ENCODE data around the gene BUD13. TPM values are rescaled to one million over a fixed set of nuclear protein-coding genes. Genes with fewer than 3 reads are reported as not detected.

BUD13 gene
- polyA plus RNA-seq (2013) = 14.3 and 15.7 TPM in 2 replicates

GRCh38 chr11:116772443-116773202, at the start of gene BUD13:
Gene BUD13 (minus strand): TSS chr11:116772987. CDS start chr11:116772964, 23 bp downstream.
- peak within 1 kb of the TSS; percentile 95 for H2BK5ac ChIP-seq (ENCODE audit: low read depth, low read length, poor library complexity)
- H3K9me3 ChIP-seq (ENCODE audit: insufficient read depth, low read depth, low read length) = no peaks in the 10 kb centered on the region
- H3K4me1 ChIP-seq (ENCODE audit: control insufficient read depth in 1 of 2, insufficient read depth in 2 of 2, low read length in 2 of 2) = peaks cover 4 to 6% of the 10 kb centered on the region in 2 experiments
- no peak within 1 kb of the TSS for H2AK5ac ChIP-seq (ENCODE audit: low read length)
- no CpG with 5 or more reads among the region's 73 CpGs for WGBS (ENCODE audit: extremely low coverage, insufficient coverage, insufficient read length)
- peak within 1 kb of the TSS; percentile 97 for H3K14ac ChIP-seq (ENCODE audit: low read length)
- peak within 1 kb of the TSS; percentile 97 for H3K18ac ChIP-seq (ENCODE audit: low read length)
- peaks cover 7% of the 10 kb centered on the region in 2 experiments for H3K36me3 ChIP-seq (ENCODE audit: control insufficient read depth in 1 of 2, insufficient read depth in 2 of 2, low read length in 2 of 2)
- H3K4me2 ChIP-seq (ENCODE audit: low read length) = peak within 1 kb of the TSS; percentile 93
- peak within 1 kb of the TSS; percentile 97 for H3K4me3 ChIP-seq (ENCODE audit: low read depth, low read length)
- peak; percentile 83 to 92 for DNase-seq
- H2AFZ ChIP-seq (ENCODE audit: insufficient read depth, low read length, poor library complexity) = peak within 1 kb of the TSS; percentile 96
- H4K12ac ChIP-seq (ENCODE audit: low read depth, low read length) = peak within 1 kb of the TSS; percentile 97
- peaks cover 5% of the 10 kb centered on the region for H3K79me1 ChIP-seq (ENCODE audit: low read length)
- peak within 1 kb of the TSS; percentile 98 for H2BK120ac ChIP-seq (ENCODE audit: insufficient read depth, low read length, poor library complexity)
- peaks cover 5% of the 10 kb centered on the region for H3K79me2 ChIP-seq (ENCODE audit: control insufficient read depth, insufficient read depth, low read length, poor library complexity)
- H4K8ac ChIP-seq (ENCODE audit: low read depth, low read length) = peak within 1 kb of the TSS; percentile 98
- H3K23ac ChIP-seq (ENCODE audit: low read length) = no peak within 1 kb of the TSS
- H3K27ac ChIP-seq (ENCODE audit: low read depth, low read length) = peak within 1 kb of the TSS; percentile 93
- H2BK12ac ChIP-seq (ENCODE audit: low read length) = no peak within 1 kb of the TSS
- H4K91ac ChIP-seq (ENCODE audit: low read depth, low read length) = peak within 1 kb of the TSS; percentile 99
- peak within 1 kb of the TSS; percentile 96 for H3K9ac ChIP-seq (ENCODE audit: low read length)
- peak within 1 kb of the TSS; percentile 96 for H3K4ac ChIP-seq (ENCODE audit: low read depth, low read length)
- no peaks in the 10 kb centered on the region for H3K27me3 ChIP-seq (ENCODE audit: insufficient read depth, low read length)

- no peaks in the 10 kb centered on the region for H3K79me2 ChIP-seq (ENCODE audit: control insufficient read depth, insufficient read depth, low read length, poor library complexity)
- no peak overlapping the region for H4K8ac ChIP-seq (ENCODE audit: low read depth, low read length)
- no CpG with 5 or more reads among the region's 5 CpGs for WGBS (ENCODE audit: extremely low coverage, insufficient coverage, insufficient read length)
- no peak overlapping the region for H3K14ac ChIP-seq (ENCODE audit: low read length)
- no peak overlapping the region for H3K4ac ChIP-seq (ENCODE audit: low read depth, low read length)
- no peak overlapping the region for H2AK5ac ChIP-seq (ENCODE audit: low read length)
- H3K27me3 ChIP-seq (ENCODE audit: insufficient read depth, low read length) = no peaks in the 10 kb centered on the region
- H3K36me3 ChIP-seq (ENCODE audit: control insufficient read depth in 1 of 2, insufficient read depth in 2 of 2, low read length in 2 of 2) = no peaks in the 10 kb centered on the region
- peaks cover 2% of the 10 kb centered on the region for H3K9me3 ChIP-seq (ENCODE audit: insufficient read depth, low read depth, low read length)
- no peak overlapping the region for H3K4me2 ChIP-seq (ENCODE audit: low read length)
- no peak overlapping the region for H4K12ac ChIP-seq (ENCODE audit: low read depth, low read length)
- DNase-seq = no peak
- H3K27ac ChIP-seq (ENCODE audit: low read depth, low read length) = no peak overlapping the region
- no peak overlapping the region for H3K18ac ChIP-seq (ENCODE audit: low read length)
- no peak overlapping the region for H4K91ac ChIP-seq (ENCODE audit: low read depth, low read length)
- H2AFZ ChIP-seq (ENCODE audit: insufficient read depth, low read length, poor library complexity) = no peak overlapping the region
- no peak overlapping the region for H3K4me3 ChIP-seq (ENCODE audit: low read depth, low read length)
- H2BK5ac ChIP-seq (ENCODE audit: low read depth, low read length, poor library complexity) = no peak overlapping the region
- no peaks in the 10 kb centered on the region for H3K4me1 ChIP-seq (ENCODE audit: control insufficient read depth in 1 of 2, insufficient read depth in 2 of 2, low read length in 2 of 2)
- no peak overlapping the region for H3K9ac ChIP-seq (ENCODE audit: low read length)
- no peak overlapping the region for H2BK120ac ChIP-seq (ENCODE audit: insufficient read depth, low read length, poor library complexity)
- no peaks in the 10 kb centered on the region for H3K79me1 ChIP-seq (ENCODE audit: low read length)
- no peak overlapping the region for H2BK12ac ChIP-seq (ENCODE audit: low read length)
- no peak overlapping the region for H3K23ac ChIP-seq (ENCODE audit: low read length)
Observed at GRCh38 chr11:116822575-116822974, 49.8 kb upstream of the BUD13 start.

GRCh38 chr11:116821050-116821918, 48.5 kb upstream of the BUD13 start:
- Histone ChIP-seq H3K27ac (ENCODE audit: low read depth, low read length) (no peak overlapping the region), H3K4me1 (ENCODE audit: control insufficient read depth in 1 of 2, insufficient read depth in 2 of 2, low read length in 2 of 2) (no peaks in the 10 kb centered on the region), H3K4me2 (ENCODE audit: low read length) (no peak overlapping the region), H4K8ac (ENCODE audit: low read depth, low read length) (no peak overlapping the region), H2AFZ (ENCODE audit: insufficient read depth, low read length, poor library complexity) (no peak overlapping the region), H2BK12ac (ENCODE audit: low read length) (no peak overlapping the region), H3K9ac (ENCODE audit: low read length) (no peak overlapping the region), H3K79me2 (ENCODE audit: control insufficient read depth, insufficient read depth, low read length, poor library complexity) (no peaks in the 10 kb centered on the region), H2AK5ac (ENCODE audit: low read length) (no peak overlapping the region), H3K4ac (ENCODE audit: low read depth, low read length) (no peak overlapping the region), H2BK5ac (ENCODE audit: low read depth, low read length, poor library complexity) (no peak overlapping the region), H2BK120ac (ENCODE audit: insufficient read depth, low read length, poor library complexity) (no peak overlapping the region), H3K14ac (ENCODE audit: low read length) (no peak overlapping the region), H3K18ac (ENCODE audit: low read length) (no peak overlapping the region), H3K79me1 (ENCODE audit: low read length) (no peaks in the 10 kb centered on the region), H3K4me3 (ENCODE audit: low read depth, low read length) (peak overlapping the region; percentile 31), H3K27me3 (ENCODE audit: insufficient read depth, low read length) (no peaks in the 10 kb centered on the region), H3K23ac (ENCODE audit: low read length) (no peak overlapping the region), H3K9me3 (ENCODE audit: insufficient read depth, low read depth, low read length) (peaks cover 2% of the 10 kb centered on the region), H4K12ac (ENCODE audit: low read depth, low read length) (no peak overlapping the region), H3K36me3 (ENCODE audit: control insufficient read depth in 1 of 2, insufficient read depth in 2 of 2, low read length in 2 of 2) (no peaks in the 10 kb centered on the region), H4K91ac (ENCODE audit: low read depth, low read length) (no peak overlapping the region)
- WGBS (ENCODE audit: extremely low coverage, insufficient coverage, insufficient read length) = no CpG with 5 or more reads among the region's 51 CpGs
- DNase-seq = no peak

- Histone ChIP-seq H2BK12ac (ENCODE audit: low read length) (no peak overlapping the region), H3K14ac (ENCODE audit: low read length) (no peak overlapping the region), H2BK5ac (ENCODE audit: low read depth, low read length, poor library complexity) (no peak overlapping the region), H3K79me2 (ENCODE audit: control insufficient read depth, insufficient read depth, low read length, poor library complexity) (no peaks in the 10 kb centered on the region), H3K27me3 (ENCODE audit: insufficient read depth, low read length) (no peaks in the 10 kb centered on the region), H3K4ac (ENCODE audit: low read depth, low read length) (no peak overlapping the region), H3K23ac (ENCODE audit: low read length) (no peak overlapping the region), H3K9ac (ENCODE audit: low read length) (no peak overlapping the region), H4K91ac (ENCODE audit: low read depth, low read length) (no peak overlapping the region), H4K8ac (ENCODE audit: low read depth, low read length) (no peak overlapping the region), H3K9me3 (ENCODE audit: insufficient read depth, low read depth, low read length) (peaks cover 2% of the 10 kb centered on the region), H2AK5ac (ENCODE audit: low read length) (no peak overlapping the region), H4K12ac (ENCODE audit: low read depth, low read length) (no peak overlapping the region), H3K27ac (ENCODE audit: low read depth, low read length) (no peak overlapping the region), H3K4me1 (ENCODE audit: control insufficient read depth in 1 of 2, insufficient read depth in 2 of 2, low read length in 2 of 2) (no peaks in the 10 kb centered on the region), H3K79me1 (ENCODE audit: low read length) (no peaks in the 10 kb centered on the region), H3K36me3 (ENCODE audit: control insufficient read depth in 1 of 2, insufficient read depth in 2 of 2, low read length in 2 of 2) (no peaks in the 10 kb centered on the region), H3K4me2 (ENCODE audit: low read length) (no peak overlapping the region), H2AFZ (ENCODE audit: insufficient read depth, low read length, poor library complexity) (no peak overlapping the region), H3K18ac (ENCODE audit: low read length) (no peak overlapping the region), H2BK120ac (ENCODE audit: insufficient read depth, low read length, poor library complexity) (no peak overlapping the region), H3K4me3 (ENCODE audit: low read depth, low read length) (no peak overlapping the region)
- no CpG with 5 or more reads among the region's 9 CpGs for WGBS (ENCODE audit: extremely low coverage, insufficient coverage, insufficient read length)
- no peak for DNase-seq
Observed at GRCh38 chr11:116819049-116819448, 46.3 kb upstream of the BUD13 start.

Measured in trophoblast cell (in vitro differentiated cells and primary cell).